ENCODE results near the gene MEFV.
"Not testable (repeated sequence)": the region's sequence is repeated elsewhere in the genome, so short reads cannot be mapped to it uniquely, and the experiment has no call there.

The MEFV gene

DNA sequence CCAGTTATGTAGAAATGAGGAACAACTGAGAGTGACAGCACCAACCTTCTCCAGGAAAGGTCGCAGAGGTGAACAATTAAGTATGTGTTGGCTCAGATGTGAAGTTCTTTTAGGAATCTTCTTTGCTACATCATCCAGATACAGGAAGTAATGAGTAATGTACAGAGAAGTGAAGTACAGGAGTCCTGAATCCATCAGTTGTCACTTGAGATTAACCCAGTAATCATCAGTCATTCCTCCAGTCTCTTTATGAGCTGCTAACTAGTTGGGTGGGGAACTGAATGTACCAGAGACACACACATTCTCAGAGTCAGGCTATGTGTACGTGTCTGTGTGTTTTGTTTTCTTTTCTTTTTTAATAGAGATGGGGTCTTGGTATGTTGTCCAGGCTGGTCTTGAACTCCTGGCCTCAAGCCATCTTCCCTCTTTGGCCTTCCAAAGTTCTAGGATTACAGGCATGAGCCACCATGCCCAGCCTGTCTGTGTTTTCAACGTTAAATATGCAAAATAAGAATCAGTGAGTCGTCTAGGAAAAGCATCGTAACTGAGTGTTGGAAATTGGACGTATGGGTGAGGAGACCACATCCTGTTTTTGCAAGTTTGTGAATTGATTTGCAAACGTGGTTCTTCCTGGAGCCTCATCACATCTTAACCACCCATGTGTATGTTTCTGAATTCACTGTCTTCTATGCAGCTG lies 41.4 kb downstream of the MEFV start:
- DNase-seq: no peak

DNA sequence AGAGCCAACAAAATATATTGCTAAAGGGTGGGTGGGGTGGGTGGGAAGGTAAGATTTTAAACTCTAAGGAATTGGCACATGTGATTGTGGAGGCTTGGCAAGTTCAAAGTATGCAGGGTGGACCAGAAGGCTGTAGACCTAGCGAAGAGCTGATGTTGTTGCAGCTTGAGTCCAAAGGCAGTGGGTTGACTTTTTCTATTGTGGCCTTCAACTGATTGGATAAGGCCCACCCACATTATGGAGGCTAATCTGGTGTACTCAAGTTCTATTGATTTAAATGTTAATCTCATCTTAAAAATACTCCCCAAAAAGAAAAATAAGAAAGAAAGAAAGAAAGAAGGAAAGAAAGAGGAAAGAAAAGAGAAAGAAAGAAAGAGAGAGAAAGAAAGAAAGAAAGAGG lies 43.9 kb downstream of the MEFV start:
- DNase-seq: no peak

DNA sequence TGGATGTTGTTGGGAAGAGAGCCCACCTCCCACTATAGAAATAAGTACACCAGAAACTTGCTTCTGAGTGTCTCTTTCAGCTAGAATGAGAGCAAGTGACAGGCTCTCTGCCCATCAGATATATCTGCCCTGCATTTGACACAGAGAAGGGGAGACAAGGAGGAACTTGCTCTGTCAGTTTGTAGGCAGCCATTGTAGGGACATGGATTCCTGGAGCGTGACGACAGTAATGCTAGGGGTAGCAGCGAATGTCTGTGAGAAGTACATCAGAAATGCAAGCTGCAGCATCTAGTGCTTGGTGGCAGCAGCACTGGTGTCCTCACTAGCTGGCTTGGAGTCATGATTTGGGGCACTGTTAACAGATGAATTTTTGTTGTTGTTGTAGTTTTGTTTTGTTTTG lies 44.4 kb downstream of the MEFV start:
- no peak for DNase-seq

DNA sequence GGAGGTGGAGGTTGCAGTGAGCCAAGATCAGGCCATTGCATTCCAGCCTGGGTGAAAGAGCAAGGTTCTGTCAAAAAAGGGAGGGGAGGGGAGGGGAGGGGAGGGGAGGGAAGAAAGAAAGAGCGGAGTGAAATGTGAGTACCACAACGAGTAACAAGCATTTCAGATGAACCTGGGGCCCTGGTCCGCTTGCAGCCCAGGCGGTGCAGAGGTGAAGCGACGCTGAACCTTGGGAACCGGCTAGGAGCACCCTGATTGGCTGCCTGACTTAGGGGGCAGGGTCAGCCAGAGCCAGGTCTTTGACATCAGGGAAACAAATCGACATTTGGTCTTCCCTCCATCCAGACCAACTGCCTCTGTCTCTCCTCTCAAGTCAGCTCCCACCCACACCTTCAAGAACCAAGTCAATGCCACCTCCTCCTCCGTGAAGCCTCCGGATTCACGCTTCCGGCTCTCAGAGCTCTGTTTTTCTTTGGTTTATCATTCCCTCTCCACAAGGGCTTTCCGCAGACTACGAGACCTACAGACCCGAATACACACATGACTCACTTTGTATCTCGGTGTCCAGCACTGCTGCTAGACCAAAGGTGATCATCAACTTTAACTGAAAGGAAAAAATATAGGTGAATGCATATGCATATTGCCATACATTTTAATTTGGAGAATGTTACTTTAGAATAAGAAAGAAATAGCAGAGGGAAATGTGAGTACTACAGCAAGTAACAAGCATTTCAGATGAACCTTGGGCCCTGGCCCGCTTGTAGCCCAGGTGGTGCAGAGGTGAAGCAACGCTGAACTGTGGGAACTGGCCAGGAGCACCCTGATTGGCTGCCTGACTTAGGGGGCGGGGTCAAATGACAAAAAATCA lies 49.1 kb downstream of the MEFV start:
- DNase-seq: no peak

DNA sequence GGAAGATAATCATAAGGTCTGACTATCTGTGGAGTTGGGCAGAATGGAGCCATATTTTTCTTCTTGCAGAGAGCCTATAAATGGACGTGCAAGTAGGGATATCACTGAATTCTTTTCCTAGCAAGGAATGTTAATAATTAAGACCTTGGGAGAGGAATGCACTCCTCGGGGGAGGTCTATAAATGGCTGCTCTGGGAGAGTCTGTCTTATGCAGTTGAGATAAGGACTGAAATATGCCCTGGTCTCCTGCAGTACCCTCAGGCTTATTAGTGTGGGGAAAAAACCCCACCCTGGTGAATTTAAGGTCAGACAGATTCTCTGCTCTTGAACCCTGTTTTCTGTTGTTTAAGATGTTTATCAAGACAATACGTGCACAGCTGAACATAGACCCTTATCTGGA lies 50.5 kb downstream of the MEFV start:
- not testable (repeated sequence) for DNase-seq

DNA sequence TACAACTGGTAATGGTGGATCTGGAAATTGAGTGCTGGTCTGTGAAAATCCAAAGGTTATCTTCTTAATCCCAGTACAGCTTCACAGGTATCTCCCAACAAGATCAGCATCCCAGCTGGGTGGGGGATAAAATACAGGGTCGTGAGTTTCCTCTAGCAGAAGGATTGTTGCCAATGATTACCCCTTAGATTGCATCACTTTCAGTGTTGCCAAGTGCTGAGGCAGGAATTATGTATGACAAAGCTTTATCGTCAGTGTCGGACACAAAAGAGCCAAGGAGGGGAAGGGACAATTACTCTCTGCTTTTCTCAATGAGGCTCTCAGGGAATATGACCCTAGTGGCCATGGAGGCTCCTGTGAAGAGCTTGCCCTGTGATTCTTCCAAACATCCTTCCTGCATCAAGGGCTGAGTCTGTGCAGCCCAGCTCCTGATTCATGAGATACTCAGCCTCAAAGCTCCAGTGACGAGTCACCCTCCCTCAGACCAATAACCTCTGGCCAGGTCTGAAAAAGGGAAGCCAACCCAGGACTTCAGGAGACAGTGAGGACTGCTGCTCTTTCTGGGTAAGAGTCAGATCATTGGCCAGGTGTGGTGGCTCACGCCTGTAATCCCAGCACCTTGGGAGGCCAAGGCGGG lies 53.4 kb downstream of the MEFV start:
- no peak for DNase-seq

DNA sequence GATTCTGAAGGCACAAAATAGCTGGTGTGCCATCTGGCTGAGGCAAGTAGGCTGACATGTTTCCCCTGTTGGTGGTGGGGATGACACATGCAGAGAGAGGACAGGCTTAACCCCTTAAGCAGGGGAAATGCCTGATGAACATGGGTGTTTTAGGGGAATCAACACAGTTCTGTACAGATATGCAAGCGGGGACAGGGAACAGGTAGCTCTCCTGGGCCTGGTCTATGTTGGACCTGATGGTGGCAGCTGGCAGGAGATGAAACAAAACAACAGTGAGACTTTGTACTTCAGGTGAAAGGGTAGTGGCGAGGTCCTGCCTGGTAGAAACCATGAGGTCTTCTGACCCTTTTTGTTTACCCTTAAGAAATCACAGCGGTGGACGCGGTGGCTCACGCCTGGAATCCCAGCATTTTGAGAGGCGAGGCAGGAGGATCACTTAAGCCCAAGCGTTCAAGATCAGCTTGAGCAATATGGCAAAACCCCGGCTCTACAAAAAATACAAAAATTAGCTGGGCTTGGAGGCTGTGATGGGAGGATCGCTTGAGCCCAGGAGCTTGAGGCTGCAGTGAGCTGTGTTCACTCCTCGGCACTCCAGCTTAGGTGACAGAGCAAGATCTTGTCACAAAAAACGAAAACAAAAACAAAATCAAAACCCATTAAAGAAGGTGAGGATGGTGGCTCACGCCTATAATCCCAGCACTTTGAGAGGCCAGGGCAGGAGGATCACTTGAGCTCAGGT lies 57.9 kb downstream of the MEFV start:
- DNase-seq: no peak

DNA sequence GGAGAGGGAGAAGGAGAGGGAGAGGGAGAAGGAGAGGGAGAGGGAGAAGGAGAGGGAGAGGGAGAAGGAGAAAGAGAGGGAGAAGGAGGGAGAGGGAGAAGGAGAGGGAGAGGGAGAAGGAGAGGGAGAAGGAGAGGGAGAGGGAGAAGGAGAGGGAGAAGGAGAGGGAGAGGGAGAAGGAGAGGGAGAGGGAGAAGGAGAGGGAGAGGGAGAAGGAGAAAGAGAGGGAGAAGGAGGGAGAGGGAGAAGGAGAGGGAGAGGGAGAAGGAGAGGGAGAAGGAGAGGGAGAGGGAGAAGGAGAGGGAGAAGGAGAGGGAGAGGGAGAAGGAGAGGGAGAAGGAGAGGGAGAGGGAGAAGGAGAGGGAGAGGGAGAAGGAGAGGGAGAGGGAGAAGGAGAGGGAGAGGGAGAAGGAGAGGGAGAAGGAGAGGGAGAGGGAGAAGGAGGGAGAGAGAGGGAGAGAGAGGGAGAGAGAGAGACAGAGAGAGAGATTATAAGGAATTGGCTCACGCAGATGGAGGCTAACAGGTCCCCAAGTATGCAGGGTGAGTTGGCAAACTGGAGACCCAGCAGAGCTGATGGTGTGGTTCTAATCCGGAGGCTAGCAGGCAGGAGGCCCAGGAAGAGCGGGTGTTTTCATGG lies 58.6 kb downstream of the MEFV start:
- DNase-seq: not testable (repeated sequence)

DNA sequence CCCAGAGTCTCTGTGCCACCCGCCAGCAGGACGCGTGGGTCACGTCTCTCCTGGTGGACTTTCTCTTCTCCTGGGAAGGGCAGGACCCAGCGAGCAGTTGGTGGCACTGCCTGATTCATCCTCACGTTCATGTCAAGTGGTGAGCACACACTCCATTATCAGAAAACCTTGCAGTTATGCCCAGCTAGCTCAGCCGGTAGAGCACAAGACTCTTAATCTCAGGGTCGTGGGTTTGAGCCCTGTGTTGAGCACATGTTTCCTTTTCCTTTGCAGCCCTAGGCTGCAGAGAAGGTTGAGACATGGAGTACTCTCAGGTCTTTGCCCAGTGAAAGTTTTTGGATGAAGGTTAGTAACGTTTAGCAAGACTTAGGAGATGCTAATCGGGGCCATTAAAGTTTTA lies 60.5 kb downstream of the MEFV start:
- DNase-seq: no peak

DNA sequence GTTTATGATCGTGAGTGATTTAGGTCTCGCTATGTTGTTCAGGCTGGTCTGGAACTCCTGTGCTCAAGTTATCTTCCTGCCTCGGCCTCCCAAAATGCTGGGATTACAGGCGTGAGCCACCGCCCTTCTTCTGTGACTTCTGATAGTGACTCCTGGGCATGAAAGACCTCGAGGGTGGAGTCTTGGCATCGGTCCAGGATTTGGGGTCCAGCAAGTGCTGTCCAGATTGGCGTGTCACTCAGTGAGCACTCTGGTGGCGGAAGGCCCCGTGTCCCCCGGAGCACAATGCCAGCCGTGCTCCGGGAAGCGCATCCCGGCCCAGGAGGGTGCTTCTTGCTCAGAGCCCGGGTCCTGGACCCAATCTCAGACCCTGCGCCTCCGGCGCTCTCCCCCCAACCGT lies 61.6 kb downstream of the MEFV start:
- no peak for DNase-seq

DNA sequence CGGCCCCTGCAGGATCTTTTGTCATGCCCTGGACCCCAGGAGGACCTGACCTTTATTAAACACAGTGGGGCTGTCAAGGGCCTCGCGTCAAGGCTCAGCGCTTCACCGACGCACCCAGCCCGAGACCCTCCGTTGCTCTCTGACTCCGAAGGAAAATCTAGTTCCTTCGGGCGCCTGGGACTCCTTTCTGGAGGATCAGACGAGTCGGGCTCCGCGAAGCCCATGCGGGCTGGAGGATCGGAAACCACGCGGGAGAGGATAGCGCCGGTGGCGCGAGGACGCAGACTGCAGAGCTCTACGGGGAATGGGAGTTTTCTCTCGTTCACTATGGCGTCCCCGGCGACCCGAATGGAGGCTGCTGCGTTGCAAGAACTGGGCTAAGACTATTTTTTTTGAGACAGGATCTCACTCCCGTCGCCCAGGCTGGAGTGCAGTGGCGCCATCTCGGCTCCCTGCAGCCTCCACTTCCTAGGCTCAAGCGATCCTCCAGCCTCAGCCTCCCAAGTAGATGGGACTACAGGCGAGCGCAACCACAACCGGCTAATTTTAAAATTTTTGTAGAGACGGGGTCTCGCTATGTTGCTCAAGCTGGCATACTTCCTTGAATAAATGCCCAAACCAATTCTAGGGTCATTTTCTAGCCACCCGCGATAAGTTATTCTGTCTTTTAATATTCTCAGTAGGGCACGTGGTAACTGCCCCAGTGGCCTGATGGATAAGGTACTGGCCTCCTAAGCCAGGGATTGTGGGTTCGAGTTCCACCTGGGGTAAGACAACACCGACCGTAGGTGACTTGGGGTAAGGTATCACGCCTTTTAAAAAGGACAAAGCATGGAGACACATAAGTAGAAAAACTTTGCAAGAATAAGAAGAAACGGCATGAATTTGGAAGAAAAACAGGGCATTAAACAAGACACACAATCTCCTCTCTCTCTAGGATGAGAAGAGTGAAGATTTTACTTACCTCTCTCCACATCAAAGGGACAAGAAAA lies 62.9 kb downstream of the MEFV start:
- no peak for DNase-seq

DNA sequence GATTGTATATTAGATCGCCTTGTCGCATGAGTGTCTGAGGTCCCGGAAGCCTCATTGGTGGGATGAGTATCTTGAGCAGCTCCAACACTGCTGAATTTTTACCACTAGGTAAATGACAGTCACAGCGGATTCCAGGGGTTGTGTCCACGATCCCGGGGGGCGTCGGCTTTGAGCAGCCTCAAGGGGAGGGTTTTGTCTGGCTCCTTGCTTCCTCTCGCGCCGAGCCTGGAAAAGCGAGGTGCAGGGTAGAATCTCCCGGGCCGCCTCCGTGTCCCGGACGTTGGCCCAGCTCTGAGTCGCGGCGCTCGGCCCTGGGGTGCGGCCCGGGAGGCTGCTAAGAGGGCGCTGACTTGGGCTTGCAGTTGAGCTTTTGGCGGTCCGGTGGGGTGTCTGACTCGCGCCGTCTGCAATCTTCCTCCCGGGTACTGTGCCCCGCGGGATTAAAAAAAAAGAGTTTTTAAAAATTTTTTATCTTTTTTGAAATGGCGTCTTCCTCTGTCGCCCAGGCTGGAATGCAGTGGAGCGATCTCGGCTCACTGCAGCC lies 63.9 kb downstream of the MEFV start:
- no peak for DNase-seq
